ENCODE results near the gene TRIP13. TPM values are rescaled to one million over a fixed set of nuclear protein-coding genes. Genes with fewer than 3 reads are reported as not detected.
A peak's percentile ranks its signal among the peaks of the same experiment; 100 is the strongest.

TRIP13 gene
- total and polyA plus RNA-seq, 9 of the 15 experiments (the other 6 are each of a cell fraction or from before 2014, with no cell fraction given) = 24.1 to 116 (median 53.2) TPM

- TF ChIP-seq UBTF (IDR thresholded peaks at IDR 0.05; ENCODE audit: borderline replicate concordance in 1 of 2, low read depth in 2 of 2, low read length in 2 of 2) = peak; percentile 64; a peak in 1 of 4 replicates
- no peak for TF ChIP-seq CC2D1A (IDR thresholded peaks at IDR 0.05)
- no peak for TF ChIP-seq FOXO4 (CRISPR knock-in tag; IDR thresholded peaks at IDR 0.05)
- TF ChIP-seq ETS2 (tag; IDR thresholded peaks at IDR 0.05; ENCODE audit: borderline replicate concordance, poor library complexity, severe bottlenecking) = no peak
- no peak for TF ChIP-seq POU5F1 (IDR thresholded peaks at IDR 0.05; ENCODE audit: borderline replicate concordance, low read depth, low read length, partially characterized antibody)
- no peak for TF ChIP-seq IFI16 (CRISPR knock-in tag; IDR thresholded peaks at IDR 0.05)
- TF ChIP-seq TCF15 (CRISPR knock-in tag; IDR thresholded peaks at IDR 0.05) = no peak
- TF ChIP-seq ZNF507 (tag; conservative IDR thresholded peaks at IDR 0.05) = no peak
- 0 out of 2 replicates have a peak, but pooled peaks have one; percentile 10 for TF ChIP-seq ZFP91 (CRISPR knock-in tag; IDR thresholded peaks at IDR 0.05)
- TF ChIP-seq E2F6 (IDR thresholded peaks at IDR 0.05; ENCODE audit: borderline replicate concordance in 1 of 2, extremely low read depth in 1 of 2, insufficient read depth in 1 of 2, insufficient read length in 1 of 2, low read depth in 1 of 2, low read length in 1 of 2, poor library complexity in 1 of 2, severe bottlenecking in 1 of 2) = peak in 1 of 2 experiments; percentile 59
- no peak for TF ChIP-seq STAT5B (CRISPR knock-in tag; IDR thresholded peaks at IDR 0.05)
- TF ChIP-seq TFAP4 (CRISPR knock-in tag; IDR thresholded peaks at IDR 0.05; ENCODE audit: borderline replicate concordance) = peak; percentile 53; the same call in 1 of the 2 replicates
- peak; percentile 64; the same call in 1 of the 2 replicates for TF ChIP-seq CREM (IDR thresholded peaks at IDR 0.05; ENCODE audit: low read depth)
- TF ChIP-seq MBD1 (CRISPR knock-in tag; IDR thresholded peaks at IDR 0.05) = no peak
- no peak for TF ChIP-seq ZNF77 (CRISPR knock-in tag; IDR thresholded peaks at IDR 0.05)
Observed at GRCh38 chr5:891117-891836, 1.4 kb upstream of the TRIP13 start (continued).

Measured in K562 (cell line).